A549 (cell line): ENCODE measurements around the gene CACNA1G.

ENCODE experiments used
- HDAC2 ChIP-seq: fragments of 200-600 bp; sonication (generic); IDR thresholded peaks from 2 replicates; pipeline ENCODE4 v1.6.1; 2016
- HOXB13 ChIP-seq: fragments of 250-450 bp; sonication (Bioruptor Pico); IDR thresholded peaks from 2 replicates; pipeline ENCODE4 v1.5.0; 2020; ENCODE audit warnings: low read depth, mild to moderate bottlenecking, moderate library complexity
- MYC ChIP-seq: IDR thresholded peaks from 2 replicates; pipeline ENCODE4 v1.6.1; 2012; ENCODE audit warnings: mild to moderate bottlenecking, inconsistent platforms, low read length, improper control_type of control experiment, borderline replicate concordance
- PBX3 ChIP-seq: IDR thresholded peaks from 2 replicates; pipeline ENCODE4 v1.6.1; 2012
- POLR2A ChIP-seq: IDR thresholded peaks from 2 replicates; pipeline ENCODE4 v1.6.1; 2012; ENCODE audit warnings: mild to moderate bottlenecking, low read length
- SMC3 ChIP-seq: fragments of >200 bp; sonication (Bioruptor Twin); formaldehyde crosslinking; IDR thresholded peaks from 3 replicates; pipeline ENCODE4 v1.6.1; 2018; ENCODE audit warnings: inconsistent platforms

GRCh38 chr17:50549969-50550368, 10.5 kb upstream of the CACNA1G start:
- TF ChIP-seq SMC3 = no peak
- TF ChIP-seq POLR2A = no peak
- TF ChIP-seq HDAC2 = no peak
- no peak for TF ChIP-seq PBX3
- no peak for TF ChIP-seq MYC
- TF ChIP-seq HOXB13 (CRISPR knock-in tag) = no peak
